Gastrocnemius medialis (tissue), 4 donors: Measurements from ENCODE around the gene CARD14.

Experiments used
- POLR2A ChIP-seq, 2 donors: fragments of 450-650 bp; IDR thresholded peaks; one replicate each; pipeline ENCODE4 v1.6.1; 2017; ENCODE audit warnings: antibody characterized with exemption in 2 of 2, mild to moderate bottlenecking in 2 of 2, moderate library complexity in 2 of 2
- TF ChIP-seq, protein P1 (sequence below), 5 experiments: fragments of 450-650 bp in 3 of 5; fragments of 200-600 bp in 2 of 5; sonication (generic) in 2 of 5; IDR thresholded peaks in 4 of 5; conservative IDR thresholded peaks in 1 of 5; 1 replicate in 4 of 5; 2 replicates in 1 of 5; pipeline ENCODE4 v1.5.1; 2016 to 2019; ENCODE audit warnings: antibody characterized with exemption in 5 of 5, mild to moderate bottlenecking in 3 of 5, moderate library complexity in 3 of 5

DNA sequence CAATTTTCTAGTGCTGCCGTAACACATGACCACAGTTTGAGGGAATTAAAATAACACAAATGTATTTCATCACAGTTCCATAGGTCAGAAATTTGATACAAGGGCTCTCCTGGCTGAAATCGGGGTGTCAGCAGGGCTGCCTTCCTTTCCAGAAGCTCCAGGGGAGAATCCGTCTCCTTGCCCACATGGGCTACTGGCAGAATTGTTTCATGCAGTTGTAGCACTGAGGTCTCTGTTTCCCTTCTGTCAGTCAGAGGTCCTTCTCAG, 43.4 kb upstream of the CARD14 start:
- TF ChIP-seq, protein P1, sequence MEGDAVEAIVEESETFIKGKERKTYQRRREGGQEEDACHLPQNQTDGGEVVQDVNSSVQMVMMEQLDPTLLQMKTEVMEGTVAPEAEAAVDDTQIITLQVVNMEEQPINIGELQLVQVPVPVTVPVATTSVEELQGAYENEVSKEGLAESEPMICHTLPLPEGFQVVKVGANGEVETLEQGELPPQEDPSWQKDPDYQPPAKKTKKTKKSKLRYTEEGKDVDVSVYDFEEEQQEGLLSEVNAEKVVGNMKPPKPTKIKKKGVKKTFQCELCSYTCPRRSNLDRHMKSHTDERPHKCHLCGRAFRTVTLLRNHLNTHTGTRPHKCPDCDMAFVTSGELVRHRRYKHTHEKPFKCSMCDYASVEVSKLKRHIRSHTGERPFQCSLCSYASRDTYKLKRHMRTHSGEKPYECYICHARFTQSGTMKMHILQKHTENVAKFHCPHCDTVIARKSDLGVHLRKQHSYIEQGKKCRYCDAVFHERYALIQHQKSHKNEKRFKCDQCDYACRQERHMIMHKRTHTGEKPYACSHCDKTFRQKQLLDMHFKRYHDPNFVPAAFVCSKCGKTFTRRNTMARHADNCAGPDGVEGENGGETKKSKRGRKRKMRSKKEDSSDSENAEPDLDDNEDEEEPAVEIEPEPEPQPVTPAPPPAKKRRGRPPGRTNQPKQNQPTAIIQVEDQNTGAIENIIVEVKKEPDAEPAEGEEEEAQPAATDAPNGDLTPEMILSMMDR (IDR thresholded peaks at IDR 0.05 in 4 of 5, conservative IDR thresholded peaks at IDR 0.05 in 1 of 5), result no peak
- TF ChIP-seq POLR2A (IDR thresholded peaks at IDR 0.05), result no peak
